Body of pancreas (tissue), 4 donors: ENCODE results near the gene RSKR.

ENCODE experiments used
- POLR2A ChIP-seq, 3 donors: fragments of 450-650 bp; IDR thresholded peaks; one replicate each; pipeline ENCODE4 v1.6.1; 2016; ENCODE audit warnings: antibody characterized with exemption in 3 of 3, mild to moderate bottlenecking in 2 of 3
- TF ChIP-seq, protein P1 (sequence below), 7 experiments: fragments of 450-650 bp in 4 of 7; fragments of 200-600 bp in 3 of 7; sonication (generic) in 3 of 7; IDR thresholded peaks; one replicate each; pipeline ENCODE4 v1.5.1; 2016 to 2019; ENCODE audit warnings: antibody characterized with exemption in 7 of 7

DNA sequence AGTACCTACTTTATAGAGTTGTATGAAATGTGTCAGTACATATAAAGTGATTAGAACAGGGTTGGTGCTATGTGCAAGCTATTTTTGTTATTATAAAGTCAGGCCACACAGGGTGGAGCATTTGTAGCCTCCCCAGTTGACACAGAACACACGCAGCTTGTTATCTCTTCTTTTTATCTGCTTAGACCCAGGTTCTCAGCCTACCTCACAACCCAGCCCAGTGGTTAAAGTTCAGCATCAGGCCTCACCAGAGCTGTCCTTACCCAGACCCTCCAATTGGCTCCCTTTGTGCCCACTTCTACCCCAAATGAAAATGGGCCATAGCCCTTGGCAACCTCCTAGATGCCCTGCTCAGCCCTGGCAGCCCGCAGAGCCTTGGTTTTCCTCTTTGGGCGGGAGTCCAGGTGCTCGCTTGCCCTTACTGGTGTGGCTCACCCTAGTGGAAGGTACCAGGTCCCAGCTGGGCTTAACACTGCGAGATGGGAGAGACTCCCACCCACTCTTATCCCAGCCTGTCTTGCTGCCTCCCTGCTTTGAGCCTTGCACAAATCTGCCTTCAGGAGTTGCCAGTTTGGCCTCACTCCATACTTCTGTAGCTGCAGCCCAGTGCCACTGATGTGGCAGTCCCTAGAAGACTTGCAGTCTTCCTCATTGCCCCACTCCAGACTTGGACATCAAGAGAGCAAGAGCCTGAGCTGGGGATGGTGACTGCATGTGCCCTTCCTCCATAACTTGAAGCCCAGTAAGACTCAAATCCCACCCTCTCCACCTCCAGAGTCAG is 41.5 kb downstream of the RSKR start:
- TF ChIP-seq, protein P1, sequence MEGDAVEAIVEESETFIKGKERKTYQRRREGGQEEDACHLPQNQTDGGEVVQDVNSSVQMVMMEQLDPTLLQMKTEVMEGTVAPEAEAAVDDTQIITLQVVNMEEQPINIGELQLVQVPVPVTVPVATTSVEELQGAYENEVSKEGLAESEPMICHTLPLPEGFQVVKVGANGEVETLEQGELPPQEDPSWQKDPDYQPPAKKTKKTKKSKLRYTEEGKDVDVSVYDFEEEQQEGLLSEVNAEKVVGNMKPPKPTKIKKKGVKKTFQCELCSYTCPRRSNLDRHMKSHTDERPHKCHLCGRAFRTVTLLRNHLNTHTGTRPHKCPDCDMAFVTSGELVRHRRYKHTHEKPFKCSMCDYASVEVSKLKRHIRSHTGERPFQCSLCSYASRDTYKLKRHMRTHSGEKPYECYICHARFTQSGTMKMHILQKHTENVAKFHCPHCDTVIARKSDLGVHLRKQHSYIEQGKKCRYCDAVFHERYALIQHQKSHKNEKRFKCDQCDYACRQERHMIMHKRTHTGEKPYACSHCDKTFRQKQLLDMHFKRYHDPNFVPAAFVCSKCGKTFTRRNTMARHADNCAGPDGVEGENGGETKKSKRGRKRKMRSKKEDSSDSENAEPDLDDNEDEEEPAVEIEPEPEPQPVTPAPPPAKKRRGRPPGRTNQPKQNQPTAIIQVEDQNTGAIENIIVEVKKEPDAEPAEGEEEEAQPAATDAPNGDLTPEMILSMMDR (IDR thresholded peaks at IDR 0.05) = no peak
- no peak for TF ChIP-seq POLR2A (IDR thresholded peaks at IDR 0.05)
